ENCODE measurements around the gene GBP7.
"Not testable (repeated sequence)": the region's sequence is repeated elsewhere in the genome, so short reads cannot be mapped to it uniquely, and the experiment has no call there.

Gene GBP7

GRCh38 chr1:89129911-89130310 is 45.9 kb downstream of the GBP7 start:
- no peak for TF ChIP-seq CTCF (IDR thresholded peaks at IDR 0.05; ENCODE audit: unreplicated experiment in 3 of 3)
- Mint-ChIP-seq H3K36me3 (ENCODE audit: low read depth) (no peaks in the 10 kb centered on the region), H3K4me3 (no peak overlapping the region), H3K9me3 (no peaks in the 10 kb centered on the region), H3K27me3 (ENCODE audit: low read depth) (peaks cover 4% of the 10 kb centered on the region), H3K27ac (no peak overlapping the region), H3K4me1 (no peaks in the 10 kb centered on the region)

DNA sequence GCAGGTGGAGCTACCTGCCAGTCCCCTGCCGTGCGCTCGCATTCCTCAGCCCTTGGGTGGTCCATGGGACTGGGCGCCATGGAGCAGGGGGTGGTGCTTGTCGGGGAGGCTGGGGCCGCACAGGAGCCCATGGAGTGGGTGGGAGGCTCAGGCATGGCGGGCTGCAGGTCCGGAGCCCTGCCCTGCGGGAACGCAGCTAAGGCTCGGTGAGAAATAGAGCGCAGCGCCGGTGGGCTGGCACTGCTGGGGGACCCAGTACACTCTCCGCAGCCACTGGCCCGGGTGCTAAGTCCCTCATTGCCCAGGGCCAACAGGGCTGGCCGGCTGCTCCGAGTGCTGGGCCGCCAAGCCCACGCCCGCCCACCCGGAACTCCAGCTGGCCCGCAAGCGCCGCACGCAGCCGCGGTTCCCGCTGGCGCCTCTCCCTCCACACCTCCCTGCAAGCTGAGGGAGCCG is 47.8 kb downstream of the GBP7 start:
- H3K27me3 Mint-ChIP-seq (ENCODE audit: low read depth); H3K4me1 Mint-ChIP-seq; H3K36me3 Mint-ChIP-seq (ENCODE audit: low read depth); H3K4me3 Mint-ChIP-seq; H3K27ac Mint-ChIP-seq; H3K9me3 Mint-ChIP-seq: not testable (repeated sequence)

DNA sequence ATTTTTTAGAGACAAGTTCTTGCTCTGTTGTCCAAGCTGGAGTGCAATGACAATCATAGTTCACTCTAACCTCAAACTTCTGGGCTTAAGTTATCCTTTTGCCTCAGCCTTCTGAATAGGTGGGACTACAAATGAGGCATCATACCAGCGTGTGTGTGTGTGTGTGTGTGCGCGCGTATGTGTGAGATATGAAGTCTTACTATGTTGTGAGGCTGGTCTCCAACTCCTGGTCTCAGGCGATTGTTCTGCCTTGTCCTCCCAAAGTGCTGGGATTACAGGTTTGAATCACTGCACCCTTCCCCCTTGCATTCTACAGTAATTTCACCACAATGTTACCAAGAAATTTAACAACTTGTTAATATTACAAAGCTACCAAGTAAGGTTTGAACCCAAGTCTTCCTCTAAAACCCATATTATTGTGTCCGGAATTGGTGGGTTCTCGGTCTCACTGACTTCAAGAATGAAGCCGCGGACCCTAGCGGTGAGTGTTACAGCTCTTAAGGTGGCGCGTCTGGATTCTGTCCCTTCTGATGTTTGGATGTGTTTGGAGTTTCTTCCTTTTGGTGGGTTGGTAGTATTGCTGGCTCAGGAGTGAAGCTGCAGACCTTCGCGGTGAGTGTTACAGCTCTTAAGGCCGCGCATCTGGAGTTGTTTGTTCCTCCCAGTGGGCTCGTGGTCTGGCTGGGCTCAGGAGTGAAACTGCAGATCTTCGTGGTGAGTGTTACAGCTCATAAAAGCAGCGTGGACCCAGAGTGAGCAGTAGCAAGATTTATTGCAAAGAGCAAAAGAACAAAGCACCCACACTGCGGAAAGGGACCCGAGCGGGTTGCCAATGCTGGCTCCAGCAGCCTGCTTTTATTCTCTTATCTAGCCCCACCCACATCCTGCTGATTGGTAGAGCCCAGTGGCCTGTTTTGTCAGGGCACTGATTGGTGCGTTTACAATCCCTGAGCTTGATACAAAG is 48.9 kb downstream of the GBP7 start:
- not testable (repeated sequence) for H3K4me3 Mint-ChIP-seq; H3K27me3 Mint-ChIP-seq (ENCODE audit: low read depth); H3K4me1 Mint-ChIP-seq; H3K36me3 Mint-ChIP-seq (ENCODE audit: low read depth); H3K9me3 Mint-ChIP-seq
- H3K27ac Mint-ChIP-seq, result peak overlapping the region in 1 of 3 experiments; percentile 28

DNA sequence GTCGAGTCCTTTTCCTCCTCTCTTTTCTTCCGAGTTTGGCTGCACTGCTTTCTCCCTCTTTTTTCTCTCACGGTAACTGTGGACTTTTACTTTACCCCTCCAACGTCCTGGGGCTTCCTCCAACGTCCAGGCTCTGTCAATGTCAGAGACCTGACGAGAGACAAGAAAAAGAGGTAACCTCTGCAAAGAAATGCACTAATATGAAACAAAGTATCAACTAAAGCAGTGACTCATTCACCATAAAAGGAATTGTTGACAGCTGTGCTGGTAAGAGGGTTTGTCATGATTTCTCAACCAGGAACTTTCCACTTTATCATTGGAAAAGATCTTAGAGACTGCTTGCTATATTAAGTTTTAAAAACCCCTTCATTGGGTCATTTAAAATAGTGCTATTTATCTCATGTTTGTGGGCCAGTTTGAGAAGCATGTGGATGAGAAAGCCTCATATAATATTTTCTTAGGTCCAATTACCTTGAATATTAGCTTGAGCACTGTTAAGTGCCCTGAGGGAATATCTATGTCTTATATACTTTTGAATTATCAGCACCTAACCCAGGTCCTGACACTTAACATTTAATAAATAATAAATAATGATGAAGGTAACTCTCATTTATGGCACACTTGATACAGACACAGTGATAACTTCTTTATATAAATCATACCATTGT is 49.8 kb downstream of the GBP7 start, which contains the start of gene GBP2:
GBP2 (minus strand) TSS at position 202 of the 668 bp plus-strand sequence. CDS start 4,148 bp downstream, outside the sequence.
- Mint-ChIP-seq H3K36me3 (ENCODE audit: low read depth) (no peaks in the 10 kb centered on the region), H3K27ac (peak within 1 kb of the TSS in 2 of 3 experiments; percentile 2 to 63), H3K4me1 (no peaks in the 10 kb centered on the region), H3K4me3 (peak within 1 kb of the TSS in 1 of 3 experiments; percentile 42), H3K9me3 (no peaks in the 10 kb centered on the region), H3K27me3 (ENCODE audit: low read depth) (no peaks in the 10 kb centered on the region)
- TF ChIP-seq CTCF (IDR thresholded peaks at IDR 0.05; ENCODE audit: unreplicated experiment in 3 of 3), result no peak

DNA sequence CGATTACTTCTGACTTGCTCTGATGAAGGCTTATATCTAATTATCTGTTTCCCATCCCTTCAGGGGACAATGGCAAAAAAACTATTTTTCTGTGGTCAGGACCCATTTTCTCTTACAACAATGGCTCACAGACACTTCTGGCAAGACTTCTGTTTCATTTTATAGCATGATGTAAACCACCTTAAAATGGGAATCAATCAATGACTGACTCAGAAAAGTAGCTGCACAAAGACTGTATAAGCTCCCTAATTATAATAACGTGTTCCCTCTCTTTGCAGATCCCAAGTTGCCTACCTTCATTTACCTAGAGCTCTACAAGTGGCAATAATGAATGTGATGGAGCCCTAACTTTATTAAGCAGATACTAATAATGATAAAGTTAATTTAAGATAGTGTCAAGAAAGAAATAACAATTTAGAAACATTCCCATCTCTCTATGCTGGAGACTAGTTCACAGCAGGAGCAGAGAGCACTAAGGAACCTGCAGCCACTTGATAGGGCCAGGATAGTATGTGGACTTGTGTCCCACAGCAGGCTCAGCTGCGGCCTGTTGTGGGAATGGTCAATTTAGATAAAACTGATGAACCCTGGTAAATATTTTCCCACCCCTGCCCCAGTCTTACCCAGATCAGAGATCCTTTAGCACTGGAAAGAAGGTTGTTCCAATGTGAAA is 50.4 kb downstream of the GBP7 start:
- no peaks in the 10 kb centered on the region for H3K36me3 Mint-ChIP-seq (ENCODE audit: low read depth)
- H3K4me3 Mint-ChIP-seq, result no peak overlapping the region
- TF ChIP-seq CTCF (IDR thresholded peaks at IDR 0.05; ENCODE audit: unreplicated experiment in 3 of 3), result no peak
- no peaks in the 10 kb centered on the region for H3K27me3 Mint-ChIP-seq (ENCODE audit: low read depth)
- peak overlapping the region in 1 of 3 experiments; percentile 2 for H3K27ac Mint-ChIP-seq
- no peaks in the 10 kb centered on the region for H3K4me1 Mint-ChIP-seq
- no peaks in the 10 kb centered on the region for H3K9me3 Mint-ChIP-seq

- Mint-ChIP-seq H3K9me3 (no peaks in the 10 kb centered on the region), H3K4me1 (no peaks in the 10 kb centered on the region)
These were observed 54.2 kb downstream of the GBP7 start for GRCh38 chr1:89121641-89122040.

More at GRCh38 chr1:89121641-89122040, 54.2 kb downstream of the GBP7 start:
- no peaks in the 10 kb centered on the region for H3K36me3 Mint-ChIP-seq (ENCODE audit: low read depth)
- H3K4me3 Mint-ChIP-seq, result no peak overlapping the region
- no peak for TF ChIP-seq CTCF (IDR thresholded peaks at IDR 0.05; ENCODE audit: unreplicated experiment in 3 of 3)
- no peak overlapping the region for H3K27ac Mint-ChIP-seq
- no peaks in the 10 kb centered on the region for H3K27me3 Mint-ChIP-seq (ENCODE audit: low read depth)

All from nephron (organoid).